HG02938 (cell line): ENCODE results near the gene HOXC4.

Experiments
- ATAC-seq: cut with Tn5 transposase; IDR thresholded peaks from one replicate; pipeline ENCODE4 v1.9.1; 2021; ENCODE audit warnings: mild to moderate bottlenecking, moderate library complexity; ENCODE audit not compliant: unreplicated experiment

Gene HOXC4

GRCh38 chr12:54053751-54054741 is at the start of gene HOXC4:
Gene HOXC4 (plus strand): TSS chr12:54053835. CDS start chr12:54053923, 88 bp downstream.
- ATAC-seq = no peak

- ATAC-seq = no peak
Observed at GRCh38 chr12:54004063-54004840, 49.4 kb upstream of the HOXC4 start.

- no peak for ATAC-seq
Observed at GRCh38 chr12:54004841-54005530, 48.6 kb upstream of the HOXC4 start.

GRCh38 chr12:54005531-54005852 is 48.1 kb upstream of the HOXC4 start:
- ATAC-seq = no peak

- ATAC-seq = no peak
Observed at GRCh38 chr12:54005853-54006558, 47.6 kb upstream of the HOXC4 start.

- ATAC-seq = no peak
Observed at GRCh38 chr12:54006559-54007220, 46.9 kb upstream of the HOXC4 start.

GRCh38 chr12:54007538-54008259 is 45.9 kb upstream of the HOXC4 start:
- no peak for ATAC-seq

GRCh38 chr12:54008260-54008552 is 45.4 kb upstream of the HOXC4 start:
- no peak for ATAC-seq

GRCh38 chr12:54009171-54010052 is 44.2 kb upstream of the HOXC4 start:
- ATAC-seq = no peak

GRCh38 chr12:54010053-54010971 is 43.3 kb upstream of the HOXC4 start:
- ATAC-seq = no peak

GRCh38 chr12:54010972-54011664 is 42.5 kb upstream of the HOXC4 start:
- no peak for ATAC-seq

GRCh38 chr12:54011665-54012532 is 41.7 kb upstream of the HOXC4 start:
- no peak for ATAC-seq

- no peak for ATAC-seq
Observed at GRCh38 chr12:54012631-54013409, 40.8 kb upstream of the HOXC4 start.

GRCh38 chr12:54014377-54015017 is 39.1 kb upstream of the HOXC4 start:
- ATAC-seq = no peak
